Gastroesophageal sphincter (tissue), 4 donors: ENCODE results near the gene OTC. TPM values are rescaled to one million over a fixed set of nuclear protein-coding genes. Genes with fewer than 3 reads are reported as not detected.

ENCODE experiments used
- ATAC-seq: fragments of 150-250 bp; one replicate; pipeline ENCODE4 v1.9.1; 2016; ENCODE audit warnings: mild to moderate bottlenecking, moderate library complexity
- H3K27ac ChIP-seq, 4 donors: fragments of 200-600 bp; sonication (generic) in 3 of 4; 1 replicate in 3 of 4; 2 replicates in 1 of 4; pipeline ENCODE4 v1.5.1; 2016 to 2019
- H3K27me3 ChIP-seq: fragments of 200-600 bp; sonication (generic); one replicate; pipeline ENCODE4 v1.5.1; 2019
- H3K36me3 ChIP-seq, 2 donors: fragments of 200-600 bp; sonication (generic); one replicate each; pipeline ENCODE4 v1.5.1; 2019; ENCODE audit warnings: control low read depth in 1 of 2
- H3K4me1 ChIP-seq, 3 donors: fragments of 200-600 bp; sonication (generic); 1 replicate in 2 of 3; 2 replicates in 1 of 3; pipeline ENCODE4 v1.5.1; 2016 to 2019; ENCODE audit warnings: control low read depth in 2 of 3
- H3K4me3 ChIP-seq, 2 donors: fragments of 200-600 bp; sonication (generic); one replicate each; pipeline ENCODE4 v1.5.1; 2019; ENCODE audit warnings: mild to moderate bottlenecking in 1 of 2, moderate library complexity in 1 of 2
- H3K9me3 ChIP-seq, 3 donors: fragments of 200-600 bp; sonication (generic); one replicate each; pipeline ENCODE4 v1.5.1; 2017 to 2019; ENCODE audit warnings: control low read depth in 2 of 3
- EP300 ChIP-seq: sonication (generic); formaldehyde crosslinking; IDR thresholded peaks from one replicate; pipeline ENCODE4 v1.6.1; 2017; ENCODE audit warnings: antibody characterized with exemption, mild to moderate bottlenecking
- POLR2A ChIP-seq, 2 donors: fragments of 450-650 bp; IDR thresholded peaks; one replicate each; pipeline ENCODE4 v1.6.1; 2017; ENCODE audit warnings: antibody characterized with exemption in 2 of 2, mild to moderate bottlenecking in 2 of 2, moderate library complexity in 1 of 2
- POLR2AphosphoS5 ChIP-seq: sonication (generic); formaldehyde crosslinking; IDR thresholded peaks from one replicate; pipeline ENCODE4 v1.6.1; 2017; ENCODE audit warnings: antibody characterized with exemption
- WGBS, 2 donors: methylation state at CpG; one replicate each; pipeline ENCODE4 v1.1.5; 2018; ENCODE audit warnings: low coverage in 1 of 2; 5-methylcytosine and 5-hydroxymethylcytosine counted together
- total RNA-seq, 4 donors: library from RNA; depleted of rRNA; stranded (reverse); fragments of >200 nt; gene quantifications; one replicate each; pipeline ENCODE4 v1.1.0, GENCODE V29; 2016
- TF ChIP-seq, protein P1 (sequence below), 4 experiments: fragments of 200-600 bp in 2 of 4; fragments of 450-650 bp in 2 of 4; sonication (generic) in 1 of 4; IDR thresholded peaks; one replicate each; pipeline ENCODE4 v1.5.1; 2017 to 2019; ENCODE audit warnings: antibody characterized with exemption in 4 of 4, mild to moderate bottlenecking in 2 of 4, moderate library complexity in 2 of 4

OTC gene
- total RNA-seq, 4 donors from 2014 or later = 0.67 to 0.94 TPM; not detected in 2

DNA sequence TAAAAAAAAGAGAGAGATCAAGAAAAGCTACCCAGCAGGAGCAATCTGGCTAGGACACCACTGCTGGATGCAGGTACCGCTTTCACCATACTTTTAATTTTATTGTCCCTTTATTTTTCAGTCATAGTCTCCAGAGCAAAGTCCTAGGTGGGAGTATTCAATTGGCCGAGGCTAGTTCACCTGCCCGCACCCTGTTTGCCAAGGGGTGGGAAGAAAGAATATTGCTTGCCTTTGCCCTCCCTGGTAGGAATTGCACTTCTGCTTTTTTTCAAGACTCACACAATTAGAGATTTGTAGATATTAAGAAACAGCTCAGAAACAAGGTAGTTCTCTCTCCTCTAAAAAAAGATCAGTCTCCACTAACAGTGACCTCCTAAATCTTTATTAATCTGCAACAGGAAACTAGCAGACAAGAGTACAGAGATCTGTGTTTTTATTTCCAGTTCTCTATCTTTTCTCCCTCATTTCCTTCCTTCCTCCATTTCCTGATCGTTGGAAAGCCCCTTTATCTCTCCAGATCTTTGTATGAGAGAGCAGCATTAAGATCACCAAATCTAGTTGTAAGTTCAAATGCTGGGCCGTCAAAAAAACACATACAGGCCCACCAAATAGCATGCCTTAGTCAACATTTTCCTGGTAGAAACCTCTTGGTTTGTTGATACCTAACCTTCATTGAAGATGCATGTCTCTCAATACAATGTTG is 15.7 kb upstream of the OTC start:
- no peaks in the 10 kb centered on the region for H3K27me3 ChIP-seq
- no peak overlapping the region for H3K27ac ChIP-seq
- no peak overlapping the region for H3K4me3 ChIP-seq
- no peak for ATAC-seq
- no peaks in the 10 kb centered on the region for H3K4me1 ChIP-seq
- H3K9me3 ChIP-seq = no peaks in the 10 kb centered on the region
- 65 to 75% methylated on average over 5 of the region's 5 CpGs for WGBS, 2 donors
- no peaks in the 10 kb centered on the region for H3K36me3 ChIP-seq
- TF ChIP-seq EP300 = no peak
- no peak for TF ChIP-seq POLR2A (IDR thresholded peaks at IDR 0.05)
- TF ChIP-seq, protein P1, sequence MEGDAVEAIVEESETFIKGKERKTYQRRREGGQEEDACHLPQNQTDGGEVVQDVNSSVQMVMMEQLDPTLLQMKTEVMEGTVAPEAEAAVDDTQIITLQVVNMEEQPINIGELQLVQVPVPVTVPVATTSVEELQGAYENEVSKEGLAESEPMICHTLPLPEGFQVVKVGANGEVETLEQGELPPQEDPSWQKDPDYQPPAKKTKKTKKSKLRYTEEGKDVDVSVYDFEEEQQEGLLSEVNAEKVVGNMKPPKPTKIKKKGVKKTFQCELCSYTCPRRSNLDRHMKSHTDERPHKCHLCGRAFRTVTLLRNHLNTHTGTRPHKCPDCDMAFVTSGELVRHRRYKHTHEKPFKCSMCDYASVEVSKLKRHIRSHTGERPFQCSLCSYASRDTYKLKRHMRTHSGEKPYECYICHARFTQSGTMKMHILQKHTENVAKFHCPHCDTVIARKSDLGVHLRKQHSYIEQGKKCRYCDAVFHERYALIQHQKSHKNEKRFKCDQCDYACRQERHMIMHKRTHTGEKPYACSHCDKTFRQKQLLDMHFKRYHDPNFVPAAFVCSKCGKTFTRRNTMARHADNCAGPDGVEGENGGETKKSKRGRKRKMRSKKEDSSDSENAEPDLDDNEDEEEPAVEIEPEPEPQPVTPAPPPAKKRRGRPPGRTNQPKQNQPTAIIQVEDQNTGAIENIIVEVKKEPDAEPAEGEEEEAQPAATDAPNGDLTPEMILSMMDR (IDR thresholded peaks at IDR 0.05) = no peak
- no peak for TF ChIP-seq POLR2AphosphoS5

DNA sequence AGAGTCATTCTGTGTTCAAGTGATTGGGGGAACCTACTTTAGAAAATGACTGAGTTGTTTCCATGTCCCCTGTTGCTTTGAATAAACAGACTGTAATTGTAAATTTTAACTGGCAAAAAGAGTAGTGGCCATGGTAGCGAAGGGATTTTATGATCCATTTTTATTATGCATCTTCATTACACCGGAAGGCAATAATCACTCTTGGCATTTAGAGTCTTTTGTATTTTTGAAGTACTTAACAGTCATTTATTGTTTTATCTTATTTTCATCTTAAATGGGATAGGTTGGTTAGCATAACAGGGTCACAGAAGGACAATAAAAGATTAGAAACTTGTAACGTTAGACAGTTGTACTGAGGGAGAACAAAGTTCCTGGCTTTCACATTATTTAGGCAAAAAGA is 11.0 kb upstream of the OTC start:
- Histone ChIP-seq H3K27ac (no peak overlapping the region), H3K4me1 (no peaks in the 10 kb centered on the region), H3K9me3 (no peaks in the 10 kb centered on the region), H3K36me3 (no peaks in the 10 kb centered on the region), H3K4me3 (no peak overlapping the region), H3K27me3 (no peaks in the 10 kb centered on the region)
- WGBS, 2 donors = 54 to 66% methylated on average over 2 to 3 of the region's 3 CpGs
- TF ChIP-seq POLR2AphosphoS5 (no peak), EP300 (no peak), POLR2A (IDR thresholded peaks at IDR 0.05) (no peak)
- TF ChIP-seq, protein P1 (IDR thresholded peaks at IDR 0.05) = no peak
- ATAC-seq = no peak

DNA sequence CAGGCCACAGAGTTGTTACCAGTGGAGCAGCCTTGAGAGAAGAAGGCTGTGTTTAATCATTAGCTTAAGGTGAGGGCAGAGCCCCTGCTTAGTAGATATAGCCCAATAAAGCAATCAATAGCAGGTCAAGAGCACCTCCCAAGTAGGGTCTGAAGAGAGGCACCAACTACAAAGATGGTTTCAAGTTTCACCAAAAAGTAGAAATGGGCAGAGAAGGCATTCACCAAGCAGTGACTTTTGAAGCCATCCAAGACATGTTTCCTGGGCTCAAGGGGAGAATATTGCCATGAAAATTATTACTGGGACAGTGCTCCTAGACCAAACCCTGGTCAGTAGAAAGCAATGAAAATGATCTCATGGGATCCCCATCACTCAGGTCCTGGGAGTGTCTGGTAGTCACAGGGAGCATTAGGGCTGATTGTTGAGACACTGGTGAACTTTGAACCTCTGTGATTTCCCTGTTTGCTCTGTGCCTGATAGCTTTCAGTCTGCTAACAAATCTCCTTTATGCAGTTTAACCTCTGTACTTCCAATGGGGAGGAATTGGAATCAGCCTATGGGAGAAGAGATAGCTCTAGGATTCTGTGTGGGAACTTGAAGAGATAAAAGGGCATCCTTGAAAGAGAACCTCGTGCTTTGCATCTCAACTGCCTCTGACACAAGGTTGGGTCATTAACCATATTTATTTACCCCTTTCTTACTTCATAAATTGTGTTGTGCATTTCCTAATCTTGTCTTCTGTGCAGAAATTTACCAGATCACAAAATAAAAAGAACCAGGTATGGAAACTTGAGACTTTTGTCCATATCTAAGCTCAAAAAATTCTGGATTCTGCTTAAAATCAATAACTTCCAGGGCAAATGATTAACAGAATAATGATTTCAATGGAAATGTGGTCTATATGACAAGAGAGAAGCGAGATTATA is 9.3 kb upstream of the OTC start:
- Histone ChIP-seq H3K27me3 (no peaks in the 10 kb centered on the region), H3K36me3 (no peaks in the 10 kb centered on the region), H3K4me1 (no peaks in the 10 kb centered on the region), H3K4me3 (no peak overlapping the region), H3K9me3 (no peaks in the 10 kb centered on the region), H3K27ac (no peak overlapping the region)
- ATAC-seq = no peak
- TF ChIP-seq POLR2A (IDR thresholded peaks at IDR 0.05) (no peak), POLR2AphosphoS5 (no peak), EP300 (no peak)
- TF ChIP-seq, protein P1 (IDR thresholded peaks at IDR 0.05) = no peak
- WGBS, 2 donors = 43 to 61% methylated on average over 2 of the region's 2 CpGs

DNA sequence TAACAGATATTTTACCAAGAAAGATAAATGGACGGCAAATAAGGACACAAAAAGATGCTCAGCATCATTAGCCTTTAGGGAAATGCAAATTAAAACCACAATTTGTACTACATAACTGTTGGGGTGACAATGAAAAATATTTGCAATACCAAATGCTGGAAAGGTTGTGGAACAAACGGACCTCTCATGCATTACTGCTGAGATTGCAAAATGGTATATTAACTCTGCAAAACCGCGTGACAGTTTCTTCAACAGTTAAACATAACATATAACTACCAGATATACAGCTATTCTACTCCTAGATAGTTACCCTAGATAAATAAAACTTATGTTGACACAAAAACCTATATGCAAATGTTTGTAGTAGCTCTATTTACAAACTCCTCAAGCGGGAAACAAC is 6.3 kb upstream of the OTC start:
- Histone ChIP-seq H3K36me3 (no peaks in the 10 kb centered on the region), H3K9me3 (no peaks in the 10 kb centered on the region), H3K4me3 (no peak overlapping the region), H3K27me3 (no peaks in the 10 kb centered on the region), H3K4me1 (no peaks in the 10 kb centered on the region), H3K27ac (no peak overlapping the region)
- no peak for ATAC-seq
- TF ChIP-seq POLR2AphosphoS5 (no peak), EP300 (no peak), POLR2A (IDR thresholded peaks at IDR 0.05) (no peak)
- TF ChIP-seq, protein P1 (IDR thresholded peaks at IDR 0.05) = no peak
- 48 to 51% methylated on average over 2 to 5 of the region's 5 CpGs for WGBS, 2 donors
